ENCODE results near the gene RHOBTB1. TPM values are rescaled to one million over a fixed set of nuclear protein-coding genes. Genes with fewer than 3 reads are reported as not detected.
"Not testable (repeated sequence)": the region's sequence is repeated elsewhere in the genome, so short reads cannot be mapped to it uniquely, and the experiment has no call there.

Gene RHOBTB1
- total RNA-seq, 2 donors from 2014 or later = 4.3 to 7.6 TPM

DNA sequence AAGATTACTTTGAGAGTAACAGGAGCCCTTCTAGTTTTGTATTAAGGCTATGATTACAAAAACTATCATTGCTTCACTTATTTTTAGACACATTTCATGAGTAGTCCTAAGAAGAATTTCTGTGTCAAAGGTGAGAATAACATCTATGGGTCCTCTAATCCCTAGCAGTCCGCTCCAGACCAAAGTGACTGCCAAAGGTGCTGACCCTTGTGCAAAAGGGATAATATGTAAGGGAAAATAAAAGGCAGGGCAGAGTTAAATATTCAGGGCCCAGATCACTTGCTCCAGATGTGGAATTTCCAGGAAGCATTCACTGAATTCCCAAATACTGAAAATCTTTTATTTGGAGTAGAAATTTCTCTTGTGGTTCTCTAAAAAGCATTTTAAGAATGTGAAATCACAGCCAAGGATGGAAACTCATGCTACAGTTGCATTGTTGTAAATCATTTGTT is 29.3 kb downstream of the RHOBTB1 start:
- ATAC-seq (no peak), DNase-seq (no peak)
- intact Hi-C loops (cut with DNase I, micrococcal nuclease) = no loop called here

DNA sequence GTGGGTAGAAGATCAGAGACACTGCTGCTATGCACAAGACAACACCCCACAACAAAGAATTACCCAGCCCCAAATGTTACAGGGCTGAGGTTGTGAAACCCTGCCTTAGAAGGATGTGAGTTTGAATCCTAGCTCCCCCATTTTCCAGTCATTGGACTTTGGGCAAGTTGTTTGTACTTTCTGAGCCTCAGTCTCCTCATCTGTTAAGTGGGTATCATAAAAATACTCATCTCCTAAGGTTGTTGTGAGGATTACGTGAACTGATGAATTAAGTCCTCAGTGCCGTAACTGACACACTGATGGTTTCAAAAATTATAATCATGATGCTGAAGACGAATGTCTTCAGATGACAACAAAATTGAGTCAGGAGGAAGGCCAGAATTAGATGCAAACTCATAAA is 30.3 kb downstream of the RHOBTB1 start:
- ATAC-seq = no peak
- intact Hi-C loops (cut with DNase I, micrococcal nuclease) = no loop called here
- no peak for DNase-seq

DNA sequence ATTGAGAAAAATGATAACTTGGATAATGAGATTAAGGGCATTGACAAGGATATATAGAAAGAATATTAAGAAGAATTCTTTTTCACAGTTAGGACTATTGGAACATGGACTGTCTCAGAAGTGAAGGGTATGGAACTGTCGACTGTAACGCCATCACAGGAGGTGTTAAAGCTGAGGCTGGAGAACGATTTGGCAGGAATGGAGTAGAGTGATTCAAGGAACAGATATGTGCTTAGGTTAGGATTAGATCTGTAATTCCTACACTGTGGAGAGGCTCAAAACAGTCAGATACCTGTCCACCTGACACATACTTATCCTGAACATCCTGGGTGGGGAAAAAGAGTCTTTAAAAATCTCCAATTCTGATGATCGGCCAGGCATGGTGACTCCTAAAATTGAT is 30.9 kb downstream of the RHOBTB1 start:
- no peak for ATAC-seq
- no peak for DNase-seq
- intact Hi-C loops (cut with DNase I, micrococcal nuclease) = no loop called here

GRCh38 chr10:60911715-60912114 is 32.3 kb downstream of the RHOBTB1 start:
- no peak for DNase-seq
- ATAC-seq = no peak
- intact Hi-C loops (cut with DNase I, micrococcal nuclease) = no loop called here

DNA sequence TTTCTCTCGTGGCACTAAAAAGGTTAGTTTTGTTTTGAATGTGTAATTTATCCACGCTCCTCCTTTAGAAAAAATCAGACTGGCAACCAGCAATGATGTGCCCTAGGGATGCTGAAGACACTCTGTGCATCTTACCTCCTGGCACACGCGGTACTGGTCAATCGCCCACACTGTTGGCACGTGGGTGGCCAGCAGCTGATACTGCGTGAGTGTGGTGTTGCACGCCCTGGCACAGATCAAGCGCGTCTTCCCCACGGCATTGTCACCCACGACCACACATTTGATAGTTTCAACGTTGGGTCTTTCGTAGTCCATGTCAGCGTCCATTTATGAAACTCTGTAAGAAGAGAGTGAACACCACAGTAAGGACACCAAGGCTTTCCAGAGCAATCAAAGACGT is 32.8 kb downstream of the RHOBTB1 start:
- DNase-seq (no peak), ATAC-seq (no peak)
- intact Hi-C loops (cut with DNase I, micrococcal nuclease) = no loop called here

GRCh38 chr10:60910543-60910942 is 33.4 kb downstream of the RHOBTB1 start:
- DNase-seq = no peak
- intact Hi-C loops (cut with DNase I, micrococcal nuclease) = no loop called here
- peak; percentile 65 for ATAC-seq

GRCh38 chr10:60908896-60909295 is 35.1 kb downstream of the RHOBTB1 start:
- no peak for DNase-seq
- intact Hi-C loops (cut with DNase I, micrococcal nuclease) = no loop called here
- ATAC-seq = no peak

- intact Hi-C loops (cut with DNase I, micrococcal nuclease) = no loop called here
- no peak for ATAC-seq
- no peak for DNase-seq
Observed at GRCh38 chr10:60908031-60908430, 36.0 kb downstream of the RHOBTB1 start.

DNA sequence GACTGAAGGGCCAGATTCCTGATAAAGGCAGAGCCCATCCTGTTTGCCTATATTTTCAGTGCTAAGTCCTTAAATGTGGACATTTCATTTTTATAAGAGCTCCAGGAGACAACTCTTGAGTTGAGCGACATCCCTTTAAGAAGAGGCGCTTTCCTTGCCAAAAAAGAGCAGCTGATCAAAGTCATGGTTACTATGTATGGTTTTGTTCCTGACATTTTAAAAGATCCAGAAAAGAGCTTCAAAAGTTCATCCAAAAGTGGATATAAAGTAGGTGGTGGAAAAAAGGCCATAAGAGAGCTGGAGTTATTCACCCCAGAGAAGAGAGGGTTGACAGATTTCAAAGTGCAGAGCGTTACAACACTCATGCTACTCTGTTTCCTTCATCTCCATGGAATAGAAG is 36.7 kb downstream of the RHOBTB1 start:
- no peak for DNase-seq
- intact Hi-C loops (cut with DNase I, micrococcal nuclease) = no loop called here
- ATAC-seq = no peak

- DNase-seq; intact Hi-C loops (cut with DNase I, micrococcal nuclease): not testable (repeated sequence)
Observed at GRCh38 chr10:60906825-60907224, 37.2 kb downstream of the RHOBTB1 start.

DNA sequence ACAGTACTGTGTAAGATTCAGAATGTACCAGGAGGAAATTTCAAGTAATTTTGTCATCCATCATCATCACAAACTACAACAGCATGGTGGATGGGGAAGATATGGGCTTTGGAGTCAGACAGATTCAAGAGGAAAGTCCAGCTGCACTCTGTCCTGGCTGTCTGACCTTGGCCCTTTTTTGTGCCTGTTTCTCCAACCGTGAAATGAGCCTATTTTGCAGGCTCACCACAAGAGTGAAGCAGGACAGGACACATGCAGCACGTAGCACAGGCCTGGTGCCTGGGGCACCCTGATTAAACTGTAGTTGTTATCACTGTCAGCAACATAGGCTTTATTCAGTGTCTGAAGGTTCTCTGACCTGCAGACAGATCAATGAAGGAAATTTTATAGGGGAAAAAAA is 37.6 kb downstream of the RHOBTB1 start:
- intact Hi-C loops (cut with DNase I, micrococcal nuclease) = no loop called here
- ATAC-seq (no peak), DNase-seq (no peak)

More at GRCh38 chr10:60906825-60907224, 37.2 kb downstream of the RHOBTB1 start:
- ATAC-seq = not testable (repeated sequence)

GRCh38 chr10:60905580-60905979 is 38.4 kb downstream of the RHOBTB1 start:
- ATAC-seq (no peak), DNase-seq (peak; percentile 18 to 39)
- intact Hi-C loops (cut with DNase I, micrococcal nuclease) = no loop called here

- intact Hi-C loops (cut with DNase I, micrococcal nuclease) = no loop called here
- ATAC-seq = no peak
Observed at GRCh38 chr10:60903096-60903495, 40.9 kb downstream of the RHOBTB1 start.

GRCh38 chr10:60901561-60902235 is 42.3 kb downstream of the RHOBTB1 start:
- ATAC-seq = no peak
- DNase-seq = no peak
- intact Hi-C loops (cut with DNase I, micrococcal nuclease) = no loop called here

More at GRCh38 chr10:60903096-60903495, 40.9 kb downstream of the RHOBTB1 start:
- DNase-seq = no peak

DNA sequence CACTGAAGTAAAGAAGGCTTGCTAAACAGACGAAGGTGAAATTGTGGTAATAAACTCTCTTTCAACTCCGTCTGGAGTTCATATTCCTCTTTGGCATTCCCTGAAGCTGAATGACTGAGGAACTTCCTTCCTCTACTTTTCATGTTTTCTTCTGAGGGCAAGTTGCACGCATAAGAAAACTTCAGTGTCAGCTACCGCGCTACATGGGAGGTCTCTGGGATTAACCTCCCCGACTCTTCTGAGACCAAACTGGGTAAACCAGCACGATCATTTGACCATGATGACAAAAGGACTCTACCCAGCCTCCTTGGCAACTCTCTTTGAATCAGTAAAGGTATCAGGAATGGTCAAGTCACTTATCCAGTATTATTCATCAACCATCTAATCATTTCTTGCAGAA is 44.7 kb downstream of the RHOBTB1 start:
- intact Hi-C loops (cut with DNase I, micrococcal nuclease) = no loop called here
- DNase-seq (no peak), ATAC-seq (no peak)

DNA sequence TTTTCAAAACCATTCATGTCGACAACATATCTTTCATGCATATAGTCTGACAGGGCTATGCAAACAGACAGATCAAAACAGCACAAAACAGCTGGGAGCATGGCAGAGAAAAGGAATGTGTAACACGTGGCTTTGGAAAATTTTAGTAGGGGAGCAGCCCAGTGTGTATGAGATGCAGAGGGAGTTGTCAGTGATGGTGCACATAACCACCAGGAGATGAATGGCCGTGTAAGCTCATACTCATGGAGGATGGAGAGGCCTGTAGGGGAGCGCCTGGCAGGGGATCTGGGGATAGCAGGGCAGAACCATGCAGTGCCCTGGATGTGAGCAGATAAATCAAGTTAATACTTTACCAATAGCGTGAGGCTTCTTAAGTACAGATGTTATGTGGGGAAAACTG is 45.7 kb downstream of the RHOBTB1 start:
- intact Hi-C loops (cut with DNase I, micrococcal nuclease) = no loop called here
- no peak for DNase-seq
- no peak for ATAC-seq

DNA sequence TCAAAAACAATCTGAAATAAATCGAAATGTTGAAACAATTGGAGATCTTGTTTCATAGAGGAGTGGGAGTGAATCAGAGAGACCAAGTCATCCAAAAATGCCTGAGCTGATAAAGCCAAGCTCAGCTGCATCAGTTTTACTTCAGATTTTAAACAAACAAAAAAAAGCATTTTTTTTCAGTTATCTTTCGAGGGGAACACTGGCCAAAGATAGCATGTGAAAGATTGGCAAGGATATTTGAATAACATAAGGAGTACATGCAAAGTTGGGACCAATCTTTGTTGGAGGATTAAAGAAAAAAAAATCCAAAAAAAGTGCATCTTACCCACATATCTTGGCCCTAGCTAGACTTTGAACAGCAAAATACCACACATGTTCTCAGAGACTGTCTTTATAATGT is 47.2 kb downstream of the RHOBTB1 start:
- intact Hi-C loops (cut with DNase I, micrococcal nuclease) = no loop called here
- DNase-seq (no peak), ATAC-seq (no peak)

DNA sequence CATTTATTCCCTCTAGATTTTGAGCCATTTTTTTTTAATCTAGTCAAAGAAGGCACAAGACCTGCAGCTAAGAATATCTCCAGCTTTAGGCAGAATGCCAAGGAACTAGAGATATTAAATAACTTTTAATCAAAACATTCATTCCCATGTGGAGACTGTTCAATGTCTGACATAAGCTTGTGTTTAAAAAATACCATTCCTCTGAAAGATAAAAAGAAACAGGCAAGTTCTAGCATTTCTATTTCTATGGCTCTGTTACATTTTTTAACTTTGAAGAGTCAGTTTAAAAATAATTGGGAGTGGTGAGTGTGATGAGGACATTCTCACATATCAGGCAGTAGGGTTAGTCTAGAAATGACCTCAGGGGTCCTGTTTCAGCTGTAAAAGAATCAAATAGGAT is 48.0 kb downstream of the RHOBTB1 start:
- DNase-seq = no peak
- intact Hi-C loops (cut with DNase I, micrococcal nuclease) = no loop called here

GRCh38 chr10:60894786-60895185 is 49.2 kb downstream of the RHOBTB1 start:
- ATAC-seq = no peak
- intact Hi-C loops (cut with DNase I, micrococcal nuclease) = no loop called here
- no peak for DNase-seq

More for the DNA sequence above, 48.0 kb downstream of the RHOBTB1 start:
- no peak for ATAC-seq

DNA sequence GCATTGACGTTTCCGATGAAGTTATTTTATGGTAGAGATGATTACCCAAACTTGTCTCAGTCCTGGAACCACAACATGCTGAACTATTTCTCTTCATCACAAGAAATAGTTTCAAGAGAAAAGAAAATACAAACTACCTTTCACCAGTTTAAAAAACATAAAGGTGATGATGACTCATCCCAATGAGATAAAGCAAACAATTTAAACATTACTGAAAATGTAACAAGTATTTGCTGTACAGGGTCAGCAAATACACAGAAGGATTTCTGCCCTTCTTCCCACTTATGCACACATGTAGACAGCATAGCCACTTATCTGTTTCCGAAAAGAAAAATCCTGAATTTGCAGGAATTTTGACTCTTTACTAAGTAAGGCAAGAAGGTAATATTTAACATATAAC is 50.8 kb downstream of the RHOBTB1 start:
- intact Hi-C loops (cut with DNase I, micrococcal nuclease) = no loop called here
- no peak for DNase-seq
- ATAC-seq = no peak

DNA sequence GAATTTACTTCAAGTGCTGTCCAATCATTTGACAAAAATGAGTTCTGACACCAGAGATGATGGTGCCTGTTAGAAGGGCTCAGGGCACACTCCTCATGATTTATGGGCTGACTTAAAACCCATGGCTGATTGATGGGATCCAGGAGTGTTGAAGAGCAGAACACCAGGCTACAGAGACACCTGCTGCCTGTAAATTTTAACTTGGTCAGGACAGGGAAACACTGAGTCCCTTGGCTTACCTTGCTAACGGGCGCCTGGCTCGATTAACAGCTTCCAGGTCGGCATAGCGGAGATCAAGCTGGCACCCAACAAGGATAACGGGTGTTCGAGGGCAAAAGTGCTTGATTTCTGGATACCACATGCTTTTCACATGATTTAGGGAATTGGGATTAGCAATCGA is 51.4 kb downstream of the RHOBTB1 start:
- ATAC-seq (no peak), DNase-seq (no peak)
- intact Hi-C loops (cut with DNase I, micrococcal nuclease) = no loop called here
